B cell (primary cell): ENCODE measurements around the gene NRP1.

Experiments used
- CTCF ChIP-seq: fragments of 200-600 bp; IDR thresholded peaks from one replicate; pipeline ENCODE4 v1.8.0; 2022; ENCODE audit warnings: antibody characterized with exemption, mild to moderate bottlenecking
- EZH2 ChIP-seq: IDR thresholded peaks from 2 replicates; pipeline ENCODE4 v1.6.1; 2012; ENCODE audit warnings: borderline replicate concordance, low read depth, mild to moderate bottlenecking, moderate library complexity, low read length; ENCODE audit not compliant: insufficient read depth, poor library complexity, severe bottlenecking

- no peak for TF ChIP-seq CTCF
- TF ChIP-seq EZH2: no peak
Observed at GRCh38 chr10:33150146-33150545, 184.3 kb downstream of the NRP1 start.
